GM21515 (cell line): ENCODE measurements around the gene SWI5.

Experiments
- ATAC-seq: cut with Tn5 transposase; IDR thresholded peaks from one replicate; pipeline ENCODE4 v1.9.1; 2021; ENCODE audit not compliant: unreplicated experiment

The SWI5 gene

DNA sequence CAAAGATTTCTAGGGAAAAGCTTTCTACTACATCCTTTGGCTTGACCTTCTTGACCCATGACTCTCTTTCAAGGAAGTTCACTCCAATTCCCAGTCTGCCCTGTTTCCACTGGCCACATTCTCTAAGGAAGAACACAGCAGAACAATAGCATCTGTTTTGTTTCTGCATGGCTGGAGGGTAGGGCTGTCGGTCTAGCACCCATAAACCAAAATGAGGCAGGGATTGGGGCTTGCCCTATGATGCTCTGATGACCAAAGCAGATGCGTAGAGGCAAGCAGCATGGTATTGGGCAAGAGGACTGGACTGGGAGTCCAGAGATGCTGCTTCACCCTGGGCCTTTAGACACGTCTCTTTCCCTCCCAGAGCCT is 24.4 kb upstream of the SWI5 start:
- no peak for ATAC-seq

- ATAC-seq = no peak
Observed at GRCh38 chr9:128252317-128253139, 23.5 kb upstream of the SWI5 start.

- no peak for ATAC-seq
Observed at GRCh38 chr9:128253140-128253990, 22.7 kb upstream of the SWI5 start.

GRCh38 chr9:128253991-128254346 is 22.1 kb upstream of the SWI5 start:
- ATAC-seq = no peak

DNA sequence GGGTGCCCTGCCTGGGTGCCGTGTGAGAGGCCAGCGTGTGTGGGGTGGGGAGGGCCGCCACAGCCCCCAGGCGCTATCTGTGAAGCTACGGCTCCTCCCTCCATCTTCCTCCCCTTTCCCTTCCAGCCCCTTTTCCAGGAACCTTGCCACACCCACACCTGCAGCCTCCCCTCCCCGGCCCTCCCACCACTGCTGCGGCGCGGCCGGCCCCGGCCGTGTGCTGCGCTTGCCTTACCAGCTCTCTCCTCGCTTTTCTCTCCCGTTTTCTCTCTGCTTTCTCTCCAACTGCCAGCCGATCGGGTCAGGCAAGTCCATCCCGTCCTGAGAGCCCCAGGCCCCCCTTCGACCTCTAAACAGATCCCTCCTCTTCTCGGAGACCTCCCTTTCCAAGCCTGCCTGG is 21.7 kb upstream of the SWI5 start:
- no peak for ATAC-seq

- ATAC-seq = no peak
Observed at GRCh38 chr9:128254855-128255759, 21.0 kb upstream of the SWI5 start.

DNA sequence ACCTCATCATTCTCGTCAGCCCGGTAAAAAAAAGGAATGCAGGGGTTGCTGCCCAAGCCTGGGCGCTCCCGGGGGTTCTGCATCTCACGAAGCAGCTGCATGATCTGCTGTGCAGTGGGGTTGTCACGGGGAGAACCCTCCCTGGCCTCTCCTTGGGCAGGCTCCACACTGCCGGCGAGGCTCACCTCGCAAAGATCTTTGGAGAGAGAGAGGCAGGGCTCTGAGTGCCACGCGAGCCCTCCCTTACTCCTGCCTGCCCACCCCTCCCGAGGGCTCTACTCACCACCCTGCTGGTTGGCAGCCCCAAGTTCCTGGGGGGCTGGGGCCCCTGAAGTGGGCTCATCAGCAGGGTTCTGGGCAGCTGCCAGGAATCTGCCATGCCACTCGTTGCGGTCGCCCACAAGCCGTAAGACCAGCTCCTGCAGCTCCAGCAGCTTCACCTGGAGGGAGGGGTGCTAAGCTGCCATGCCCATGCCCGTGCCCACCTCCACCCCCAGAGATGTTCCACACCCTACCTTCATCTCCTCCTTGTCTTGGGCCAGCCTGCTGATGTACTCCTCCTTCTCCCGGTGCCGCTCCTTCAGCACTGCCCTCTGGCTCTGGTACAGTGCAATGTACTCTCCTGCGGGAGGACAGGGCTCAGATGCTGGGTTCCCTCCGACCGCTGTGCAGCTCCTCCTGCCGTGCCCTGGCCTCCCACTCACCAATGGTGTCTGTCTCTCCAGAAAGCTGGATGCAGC is 18.8 kb upstream of the SWI5 start:
- no peak for ATAC-seq

DNA sequence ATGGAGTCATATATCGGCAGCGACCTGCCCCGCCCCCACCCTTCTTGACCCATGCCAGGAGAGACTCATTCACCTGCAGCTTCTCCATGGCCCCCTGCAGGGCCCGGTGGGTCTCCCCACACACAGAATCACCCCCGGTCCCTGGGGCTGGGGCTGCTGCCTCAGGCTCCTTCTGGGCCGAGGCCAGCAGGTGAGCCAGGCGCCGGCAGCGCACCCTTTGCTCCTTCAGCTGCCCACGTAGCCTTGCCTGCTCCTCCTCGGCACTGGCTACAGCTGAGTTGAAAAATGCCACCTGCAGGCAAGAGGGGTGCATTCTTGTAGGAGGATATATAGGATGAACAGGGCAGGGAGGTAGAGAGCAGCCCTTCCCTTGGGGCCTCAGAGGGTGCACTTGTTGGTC is 18.2 kb upstream of the SWI5 start:
- ATAC-seq = no peak

DNA sequence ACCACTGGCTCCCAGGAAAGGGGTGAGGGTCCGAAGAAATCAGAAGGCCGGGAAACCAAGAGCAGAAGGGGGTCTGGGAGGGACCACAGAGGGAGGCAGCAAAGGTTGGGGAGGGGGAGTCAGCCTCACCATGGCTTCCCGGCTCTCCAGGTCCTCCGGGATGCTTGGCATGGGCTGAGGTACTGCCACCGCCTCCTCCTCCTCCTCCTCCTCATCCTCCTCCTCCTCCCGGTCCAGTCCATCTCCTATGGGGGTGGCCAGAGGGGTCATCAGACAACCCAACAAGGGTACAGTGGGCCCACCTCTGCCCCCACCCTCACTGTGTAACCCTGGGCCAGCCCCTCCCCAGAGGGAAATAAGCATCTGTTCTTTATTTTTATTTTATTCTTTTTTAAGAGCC is 17.8 kb upstream of the SWI5 start:
- ATAC-seq = no peak

GRCh38 chr9:128259156-128259555 is 16.9 kb upstream of the SWI5 start:
- no peak for ATAC-seq

GRCh38 chr9:128260340-128260739 is 15.7 kb upstream of the SWI5 start:
- no peak for ATAC-seq

GRCh38 chr9:128262687-128263086 is 13.4 kb upstream of the SWI5 start:
- ATAC-seq = no peak

GRCh38 chr9:128265348-128265847 is 10.7 kb upstream of the SWI5 start:
- ATAC-seq = no peak

DNA sequence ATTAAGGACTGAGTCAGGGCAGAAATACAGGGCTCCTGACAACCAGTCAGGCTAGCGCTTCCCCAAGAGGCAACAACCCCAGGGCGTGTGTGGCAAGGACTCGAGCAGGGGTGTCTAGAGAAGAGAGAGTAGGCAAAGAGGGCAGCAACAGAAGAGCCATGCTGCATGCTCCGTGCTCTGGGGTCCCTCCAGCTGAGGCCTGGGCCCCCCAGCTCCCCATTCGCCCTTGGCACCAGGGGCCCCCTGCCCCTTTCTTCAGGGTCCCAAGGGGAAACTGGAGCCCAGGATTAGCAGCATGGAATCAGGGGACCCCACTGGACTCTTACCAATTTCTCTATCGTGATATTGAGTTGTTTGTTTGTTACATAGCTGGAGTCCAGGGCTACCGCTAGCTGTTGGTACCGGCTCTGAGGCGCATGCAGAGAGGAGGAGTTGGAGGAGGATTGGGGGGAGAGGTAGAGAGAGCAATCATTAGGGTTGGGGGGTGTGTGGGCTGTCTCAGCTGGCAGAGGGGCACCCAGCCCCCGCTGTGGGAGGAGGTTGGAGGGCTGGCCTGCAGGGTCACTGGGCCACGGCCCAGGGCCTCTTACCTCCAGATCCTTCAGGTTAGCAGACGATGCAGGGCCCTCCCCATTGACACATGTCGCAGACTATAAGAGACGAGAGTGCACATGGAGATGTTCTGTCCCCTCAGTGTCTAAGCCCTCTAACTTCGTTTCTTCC is 9.0 kb upstream of the SWI5 start:
- no peak for ATAC-seq

DNA sequence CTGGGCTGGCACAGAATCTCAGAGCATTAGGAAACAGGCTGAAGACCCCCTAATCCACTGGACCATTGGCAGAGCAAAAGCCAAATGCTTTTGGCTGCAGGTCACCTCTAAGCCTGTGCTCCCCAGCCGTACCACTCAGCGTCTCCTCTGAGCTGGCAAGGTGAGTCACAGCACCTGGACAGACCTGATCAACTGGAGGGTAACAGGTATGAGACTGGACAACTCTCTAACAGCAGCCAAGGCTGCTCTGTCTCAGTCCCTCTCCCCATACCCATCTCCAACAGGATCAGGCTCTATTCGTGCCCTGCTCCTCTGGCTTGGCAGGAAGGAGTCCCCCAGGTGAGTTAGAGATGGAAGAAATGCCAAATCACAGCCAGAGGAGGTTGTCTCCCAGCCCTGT is 5.0 kb upstream of the SWI5 start:
- no peak for ATAC-seq

GRCh38 chr9:128271512-128271911 is 4.6 kb upstream of the SWI5 start:
- no peak for ATAC-seq

- no peak for ATAC-seq
Observed at GRCh38 chr9:128274245-128274644, 1.8 kb upstream of the SWI5 start.

- peak; percentile 41 for ATAC-seq
Observed at GRCh38 chr9:128275198-128276007, 673 bp upstream of the SWI5 start, which contains the start of gene GOLGA2. Gene GOLGA2, minus strand, starts transcription at chr9:128276007. Its CDS starts 31 bp downstream, at chr9:128275976.
